GM19351 (cell line): ENCODE results near the gene LRRC32.

ENCODE experiments used
- ATAC-seq: cut with Tn5 transposase; IDR thresholded peaks from one replicate; pipeline ENCODE4 v1.9.1; 2021; ENCODE audit warnings: mild to moderate bottlenecking, moderate library complexity; ENCODE audit not compliant: unreplicated experiment

LRRC32 gene

GRCh38 chr11:76682106-76682505, 11.6 kb upstream of the LRRC32 start:
- no peak for ATAC-seq

GRCh38 chr11:76680518-76681425, 10.2 kb upstream of the LRRC32 start:
- peak; percentile 57 for ATAC-seq

GRCh38 chr11:76678321-76678720, 7.8 kb upstream of the LRRC32 start:
- ATAC-seq, result no peak

GRCh38 chr11:76677458-76677765, 6.9 kb upstream of the LRRC32 start:
- no peak for ATAC-seq

- ATAC-seq, result no peak
Observed at GRCh38 chr11:76676636-76677457, 6.3 kb upstream of the LRRC32 start.

GRCh38 chr11:76674517-76675400, 4.2 kb upstream of the LRRC32 start:
- peak; percentile 25 for ATAC-seq

GRCh38 chr11:76673176-76674142, 2.9 kb upstream of the LRRC32 start:
- ATAC-seq, result peak; percentile 1

- ATAC-seq, result peak; percentile 53
Observed at GRCh38 chr11:76672431-76673175, 2.1 kb upstream of the LRRC32 start.

- ATAC-seq, result no peak
Observed at GRCh38 chr11:76671626-76672309, 1.2 kb upstream of the LRRC32 start.

GRCh38 chr11:76671237-76671592, 668 bp upstream of the LRRC32 start:
- no peak for ATAC-seq

- no peak for ATAC-seq
Observed at GRCh38 chr11:76669901-76670484, 554 bp downstream of the LRRC32 start.

GRCh38 chr11:76668362-76669155, 2.0 kb downstream of the LRRC32 start:
- ATAC-seq, result no peak

GRCh38 chr11:76667856-76668255, 2.7 kb downstream of the LRRC32 start:
- ATAC-seq, result no peak

GRCh38 chr11:76667271-76667818, 3.2 kb downstream of the LRRC32 start:
- ATAC-seq, result no peak

- ATAC-seq, result no peak
Observed at GRCh38 chr11:76666830-76667229, 3.7 kb downstream of the LRRC32 start.

- peak; percentile 64 for ATAC-seq
Observed at GRCh38 chr11:76666408-76666807, 4.1 kb downstream of the LRRC32 start.

GRCh38 chr11:76665921-76666351, 4.6 kb downstream of the LRRC32 start:
- ATAC-seq, result no peak
